ENCODE results near the gene SKAP2. TPM values are rescaled to one million over a fixed set of nuclear protein-coding genes. Genes with fewer than 3 reads are reported as not detected.

The SKAP2 gene
- polyA plus RNA-seq, 1 donor from 2014 or later: 3.6 TPM

GRCh38 chr7:26687032-26687431, 177.4 kb downstream of the SKAP2 start:
- no peak for TF ChIP-seq SMC3 (conservative IDR thresholded peaks at IDR 0.05; ENCODE audit: poor library complexity)
- no peak for TF ChIP-seq CTCF (IDR thresholded peaks at IDR 0.05; ENCODE audit: poor library complexity, severe bottlenecking)
- TF ChIP-seq REST (IDR thresholded peaks at IDR 0.05; ENCODE audit: borderline replicate concordance): no peak
- TF ChIP-seq POLR2AphosphoS5 (IDR thresholded peaks at IDR 0.05): no peak
- H3K36me3 ChIP-seq (ENCODE audit: insufficient read depth, low read length): no peaks in the 10 kb centered on the region
- no peak overlapping the region for H3K4me3 ChIP-seq (ENCODE audit: low read length)
- H2AFZ ChIP-seq (ENCODE audit: low read depth, low read length): no peak overlapping the region
- no peaks in the 10 kb centered on the region for H3K79me2 ChIP-seq (replicated peaks; ENCODE audit: insufficient read depth, low read length)
- H3K27ac ChIP-seq (ENCODE audit: low read length): no peak overlapping the region
- no peak overlapping the region for H3K4me2 ChIP-seq (ENCODE audit: low read length)
- no peaks in the 10 kb centered on the region for H3F3A ChIP-seq (ENCODE audit: insufficient read depth, low read length, poor library complexity, severe bottlenecking)
- H3K27me3 ChIP-seq (ENCODE audit: insufficient read depth, low read depth, low read length): peaks cover 3% of the 10 kb centered on the region
- no peaks in the 10 kb centered on the region for H3K9me3 ChIP-seq (ENCODE audit: low read length)
- H4K20me1 ChIP-seq (ENCODE audit: insufficient read depth): no peaks in the 10 kb centered on the region
- H3K9ac ChIP-seq (ENCODE audit: low read length): no peak overlapping the region
- no peaks in the 10 kb centered on the region for H3K9me2 ChIP-seq (ENCODE audit: insufficient read depth, low read length)

GRCh38 chr7:26686448-26686981, 177.9 kb downstream of the SKAP2 start:
- TF ChIP-seq TAF1 (IDR thresholded peaks at IDR 0.05; ENCODE audit: low read depth): no peak
- no peak for TF ChIP-seq MXI1 (conservative IDR thresholded peaks at IDR 0.05; ENCODE audit: poor library complexity, severe bottlenecking)
- no peak for TF ChIP-seq EP300 (conservative IDR thresholded peaks at IDR 0.05; ENCODE audit: poor library complexity, severe bottlenecking)
- TF ChIP-seq POLR2AphosphoS5 (IDR thresholded peaks at IDR 0.05): no peak
- TF ChIP-seq EZH2 (IDR thresholded peaks at IDR 0.05; ENCODE audit: borderline replicate concordance, insufficient read depth, low read length, poor library complexity, severe bottlenecking): no peak
- TF ChIP-seq SMC3 (conservative IDR thresholded peaks at IDR 0.05; ENCODE audit: poor library complexity): peak; percentile 78
- no peak for TF ChIP-seq REST (IDR thresholded peaks at IDR 0.05; ENCODE audit: borderline replicate concordance)
- peak; percentile 77 for TF ChIP-seq RAD21 (conservative IDR thresholded peaks at IDR 0.05)
- TF ChIP-seq CTCF (IDR thresholded peaks at IDR 0.05; ENCODE audit: poor library complexity, severe bottlenecking): peak; percentile 80
- no peak overlapping the region for H3K4me2 ChIP-seq (ENCODE audit: low read length)
- no peaks in the 10 kb centered on the region for H3K9me3 ChIP-seq (ENCODE audit: low read length)
- no peaks in the 10 kb centered on the region for H3F3A ChIP-seq (ENCODE audit: insufficient read depth, low read length, poor library complexity, severe bottlenecking)
- no peak overlapping the region for H3K9ac ChIP-seq (ENCODE audit: low read length)
- H4K20me1 ChIP-seq (ENCODE audit: insufficient read depth): no peaks in the 10 kb centered on the region
- no peak overlapping the region for H2AFZ ChIP-seq (ENCODE audit: low read depth, low read length)
- no peaks in the 10 kb centered on the region for H3K9me2 ChIP-seq (ENCODE audit: insufficient read depth, low read length)
- H3K27me3 ChIP-seq (ENCODE audit: insufficient read depth, low read depth, low read length): peaks cover 3% of the 10 kb centered on the region
- H3K79me2 ChIP-seq (replicated peaks; ENCODE audit: insufficient read depth, low read length): no peaks in the 10 kb centered on the region
- H3K36me3 ChIP-seq (ENCODE audit: insufficient read depth, low read length): no peaks in the 10 kb centered on the region
- H3K27ac ChIP-seq (ENCODE audit: low read length): no peak overlapping the region
- no peak overlapping the region for H3K4me3 ChIP-seq (ENCODE audit: low read length)
